NT2/D1 (cell line): ENCODE data around the gene LAMB4.

Experiments used
- SUZ12 ChIP-seq: IDR thresholded peaks from 2 replicates; pipeline ENCODE4 v1.6.1; 2011; ENCODE audit not compliant: insufficient read length, insufficient read depth; ENCODE audit errors: extremely low read depth
- YY1 ChIP-seq: IDR thresholded peaks from 2 replicates; pipeline ENCODE4 v1.6.1; 2011; ENCODE audit not compliant: insufficient read length, insufficient read depth
- ZNF274 ChIP-seq: IDR thresholded peaks from 2 replicates; pipeline ENCODE4 v1.6.1; 2011; ENCODE audit warnings: mild to moderate bottlenecking, low read depth, low read length

DNA sequence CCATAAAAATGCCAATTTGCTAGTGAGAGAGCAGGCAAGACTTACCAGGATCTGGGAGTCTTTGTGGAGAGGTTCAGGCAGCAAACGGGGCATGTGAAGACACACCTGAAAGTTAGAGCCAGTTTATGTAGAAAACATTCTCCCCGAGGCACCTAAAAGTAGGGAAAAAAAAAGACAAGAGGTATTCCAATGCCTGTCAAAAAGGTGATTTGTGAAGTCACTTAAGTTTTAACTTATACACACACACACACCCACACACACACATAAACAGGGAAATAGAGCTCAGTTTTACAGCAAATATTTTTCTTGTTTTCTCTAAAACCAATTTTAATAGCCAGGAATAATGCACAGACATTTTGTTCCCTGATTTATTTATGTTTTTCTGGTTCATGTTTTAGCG lies at the start of gene LAMB4:
- no peak for TF ChIP-seq ZNF274
- TF ChIP-seq SUZ12: no peak
- no peak for TF ChIP-seq YY1
